Fibroblast of skin of right biceps (primary cell): ENCODE results near the gene PDIK1L.

ENCODE experiments used
- DNase-seq: peaks from one replicate; pipeline ENCODE4 v3.0.0-alpha.2; 2013

Gene PDIK1L

GRCh38 chr1:26158271-26158907 is 46.8 kb downstream of the PDIK1L start:
- no peak for DNase-seq

- no peak for DNase-seq
Observed at GRCh38 chr1:26158908-26159742, 47.5 kb downstream of the PDIK1L start, which contains the start of gene FAM110D. FAM110D (plus strand) TSS chr1:26159079; CDS start chr1:26161292, 2,213 bp downstream.

GRCh38 chr1:26159743-26160039 is 48.1 kb downstream of the PDIK1L start:
- no peak for DNase-seq

- DNase-seq: no peak
Observed at GRCh38 chr1:26160527-26161414, 49.1 kb downstream of the PDIK1L start.

- DNase-seq: peak; percentile 57
Observed at GRCh38 chr1:26161415-26162219, 50.0 kb downstream of the PDIK1L start.

- DNase-seq: no peak
Observed at GRCh38 chr1:26162220-26162709, 50.6 kb downstream of the PDIK1L start.

GRCh38 chr1:26163684-26164035 is 52.0 kb downstream of the PDIK1L start:
- DNase-seq: no peak

GRCh38 chr1:26164036-26164860 is 52.6 kb downstream of the PDIK1L start:
- peak; percentile 36 for DNase-seq

GRCh38 chr1:26164861-26165842 is 53.5 kb downstream of the PDIK1L start:
- DNase-seq: no peak

GRCh38 chr1:26166719-26167281 is 55.2 kb downstream of the PDIK1L start:
- no peak for DNase-seq

GRCh38 chr1:26168410-26169197 is 57.0 kb downstream of the PDIK1L start, which contains the start of gene C1orf232:
C1orf232 (minus strand) TSS chr1:26168963; CDS start chr1:26168499, 464 bp downstream.
- DNase-seq: no peak

GRCh38 chr1:26169198-26169554 is 57.6 kb downstream of the PDIK1L start:
- no peak for DNase-seq

GRCh38 chr1:26169669-26170471 is 58.2 kb downstream of the PDIK1L start, which contains the start of gene ZNF593:
ZNF593 (plus strand) TSS chr1:26169908; CDS start chr1:26169984, 76 bp downstream.
- DNase-seq: peak; percentile 88

- DNase-seq: no peak
Observed at GRCh38 chr1:26170472-26170821, 58.8 kb downstream of the PDIK1L start.

GRCh38 chr1:26171084-26172072 is 59.8 kb downstream of the PDIK1L start, which contains the start of gene ZNF593OS:
ZNF593OS (minus strand) TSS chr1:26171832; CDS start chr1:26171661, 171 bp downstream.
- no peak for DNase-seq
